ENCODE measurements around the gene DDX24.

GRCh38 chr14:94044476-94045091, 36.4 kb downstream of the DDX24 start:
- TF ChIP-seq POLR2A (IDR thresholded peaks at IDR 0.05; ENCODE audit: low read length) (no peak), GATA1 (IDR thresholded peaks at IDR 0.05; ENCODE audit: low read depth, low read length) (no peak)

Data from erythroblast (primary cell).